SU-DHL-6 (cell line): ENCODE measurements around the gene NXN.

ENCODE experiments used
- EZH2phosphoT487 ChIP-seq: fragments of 200-600 bp; sonication (generic), shearing (Covaris generic); conservative IDR thresholded peaks from 2 replicates; pipeline ENCODE4 v1.6.1; 2018; ENCODE audit warnings: mild to moderate bottlenecking, antibody characterized with exemption, low read length, moderate library complexity, mixed read lengths
- TF ChIP-seq, protein P1 (sequence below): fragments of 200-600 bp; sonication (generic); IDR thresholded peaks from one replicate; pipeline ENCODE4 v1.5.1; 2017; ENCODE audit warnings: antibody characterized with exemption, mild to moderate bottlenecking, low read length, moderate library complexity; ENCODE audit not compliant: insufficient read depth, poor library complexity, severe bottlenecking

DNA sequence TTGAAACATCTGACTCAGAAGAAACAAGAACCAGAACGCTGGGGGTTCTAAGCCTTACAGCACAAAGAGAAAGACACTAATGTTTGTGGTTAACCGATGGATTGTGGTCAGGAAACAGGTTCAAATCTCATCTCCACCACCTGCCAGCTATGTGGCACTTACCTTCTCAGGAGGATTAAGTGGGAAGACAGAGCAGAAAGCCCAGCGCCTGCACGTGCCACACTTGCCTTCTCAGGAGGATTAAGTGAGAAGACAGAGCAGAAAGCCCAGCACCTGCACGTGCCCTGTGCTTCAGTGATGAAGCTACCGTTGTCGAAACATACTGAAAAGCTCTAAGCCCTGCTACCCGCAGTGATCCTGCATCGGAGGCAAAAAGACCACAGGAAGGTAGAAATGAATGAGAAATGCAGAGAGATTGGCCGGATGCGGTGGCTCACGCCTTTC, 90.6 kb downstream of the NXN start:
- TF ChIP-seq, protein P1, sequence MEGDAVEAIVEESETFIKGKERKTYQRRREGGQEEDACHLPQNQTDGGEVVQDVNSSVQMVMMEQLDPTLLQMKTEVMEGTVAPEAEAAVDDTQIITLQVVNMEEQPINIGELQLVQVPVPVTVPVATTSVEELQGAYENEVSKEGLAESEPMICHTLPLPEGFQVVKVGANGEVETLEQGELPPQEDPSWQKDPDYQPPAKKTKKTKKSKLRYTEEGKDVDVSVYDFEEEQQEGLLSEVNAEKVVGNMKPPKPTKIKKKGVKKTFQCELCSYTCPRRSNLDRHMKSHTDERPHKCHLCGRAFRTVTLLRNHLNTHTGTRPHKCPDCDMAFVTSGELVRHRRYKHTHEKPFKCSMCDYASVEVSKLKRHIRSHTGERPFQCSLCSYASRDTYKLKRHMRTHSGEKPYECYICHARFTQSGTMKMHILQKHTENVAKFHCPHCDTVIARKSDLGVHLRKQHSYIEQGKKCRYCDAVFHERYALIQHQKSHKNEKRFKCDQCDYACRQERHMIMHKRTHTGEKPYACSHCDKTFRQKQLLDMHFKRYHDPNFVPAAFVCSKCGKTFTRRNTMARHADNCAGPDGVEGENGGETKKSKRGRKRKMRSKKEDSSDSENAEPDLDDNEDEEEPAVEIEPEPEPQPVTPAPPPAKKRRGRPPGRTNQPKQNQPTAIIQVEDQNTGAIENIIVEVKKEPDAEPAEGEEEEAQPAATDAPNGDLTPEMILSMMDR: no peak
- TF ChIP-seq EZH2phosphoT487: no peak
